HG03039 (cell line): ENCODE results near the gene OR2B2.
A peak's percentile ranks its signal among the peaks of the same experiment; 100 is the strongest.
"Not testable (repeated sequence)": the region's sequence is repeated elsewhere in the genome, so short reads cannot be mapped to it uniquely, and the experiment has no call there.

Source experiments
- ATAC-seq: cut with Tn5 transposase; IDR thresholded peaks from one replicate; pipeline ENCODE4 v1.9.1; 2021; ENCODE audit warnings: mild to moderate bottlenecking, moderate library complexity; ENCODE audit not compliant: unreplicated experiment

The OR2B2 gene

DNA sequence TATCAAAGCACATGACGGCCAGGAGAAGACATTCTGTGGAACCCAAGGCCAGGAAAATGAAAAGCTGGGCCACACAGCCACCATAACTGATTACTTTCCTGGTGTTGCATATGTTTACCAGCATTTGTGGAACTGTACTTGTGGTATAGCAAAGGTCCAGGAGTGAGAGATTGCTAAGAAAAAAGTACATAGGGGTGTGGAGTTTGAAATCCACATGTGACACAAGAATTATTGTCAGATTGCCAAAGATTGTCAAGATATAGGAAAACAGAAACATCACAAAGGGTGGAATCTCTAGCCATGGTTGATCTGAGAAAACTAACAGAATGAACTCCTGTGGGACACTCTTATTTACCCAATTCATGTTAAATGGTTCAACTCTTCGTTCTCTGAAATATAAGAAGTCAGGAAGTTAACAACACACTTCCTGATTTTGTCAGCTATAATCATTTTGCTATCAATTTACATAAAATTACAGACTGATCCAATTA lies at the start of gene OR2B2:
OR2B2 (minus strand) TSS at position 441 of the 491 bp plus-strand sequence; CDS start at position 364, 77 bp downstream.
- no peak for ATAC-seq

DNA sequence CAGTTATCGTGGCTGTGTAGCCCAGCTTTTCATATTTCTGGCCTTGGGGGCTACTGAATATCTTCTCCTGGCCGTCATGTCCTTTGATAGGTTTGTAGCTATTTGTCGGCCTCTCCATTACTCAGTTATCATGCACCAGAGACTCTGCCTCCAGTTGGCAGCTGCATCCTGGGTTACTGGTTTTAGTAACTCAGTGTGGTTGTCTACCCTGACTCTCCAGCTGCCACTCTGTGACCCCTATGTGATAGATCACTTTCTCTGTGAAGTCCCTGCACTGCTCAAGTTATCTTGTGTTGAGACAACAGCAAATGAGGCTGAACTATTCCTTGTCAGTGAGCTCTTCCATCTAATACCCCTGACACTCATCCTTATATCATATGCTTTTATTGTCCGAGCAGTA lies 45.3 kb upstream of the OR2B2 start:
- ATAC-seq = no peak

GRCh38 chr6:27956941-27957340 lies 44.7 kb upstream of the OR2B2 start, which contains the start of gene OR2B6:
TSS of gene OR2B6 (plus strand) at chr6:27957241. CDS start at chr6:27957241, 0 bp downstream.
- no peak for ATAC-seq

DNA sequence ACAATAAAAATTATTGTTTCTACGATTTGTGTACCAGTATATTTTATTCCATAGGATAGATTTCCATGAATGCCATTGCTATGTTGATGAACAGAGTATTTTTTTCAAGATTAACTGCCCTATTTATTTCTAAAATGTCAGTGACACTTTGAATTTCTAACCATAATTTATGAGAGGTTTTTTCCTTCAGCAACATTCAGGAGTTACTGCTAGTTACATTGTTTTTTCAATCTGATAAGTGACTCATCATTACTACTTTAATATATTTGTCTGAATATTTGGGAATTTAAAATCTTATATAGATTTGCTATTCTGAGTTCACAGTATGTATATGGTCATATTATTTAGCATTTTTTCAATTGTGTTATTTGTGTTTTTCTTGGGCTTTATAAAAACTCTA lies 38.8 kb upstream of the OR2B2 start:
- ATAC-seq = no peak

GRCh38 chr6:27948237-27948636 lies 36.0 kb upstream of the OR2B2 start:
- no peak for ATAC-seq

- not testable (repeated sequence) for ATAC-seq
Observed at GRCh38 chr6:27943072-27943471, 30.9 kb upstream of the OR2B2 start.

GRCh38 chr6:27940766-27941165 lies 28.6 kb upstream of the OR2B2 start:
- no peak for ATAC-seq

GRCh38 chr6:27931209-27931608 lies 19.0 kb upstream of the OR2B2 start:
- ATAC-seq = no peak

DNA sequence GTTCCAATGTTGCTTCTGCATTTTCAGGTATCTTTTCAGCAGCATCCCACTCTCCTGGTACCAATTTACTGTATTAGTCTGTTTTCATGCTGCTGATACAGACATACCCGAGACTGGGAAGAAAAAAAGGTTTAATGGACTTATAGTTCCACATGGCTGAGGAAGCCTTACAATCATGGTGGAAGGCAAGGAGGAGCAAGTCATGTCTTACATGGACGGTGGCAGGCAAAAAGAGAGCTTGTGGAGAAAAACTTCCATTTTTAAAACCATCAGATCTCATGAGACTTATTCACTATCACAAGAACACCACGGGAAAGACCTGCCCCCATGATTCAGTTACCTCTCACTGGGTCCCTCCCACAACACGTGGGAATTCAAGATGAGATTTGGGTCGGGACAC lies 17.7 kb upstream of the OR2B2 start:
- ATAC-seq = not testable (repeated sequence)

DNA sequence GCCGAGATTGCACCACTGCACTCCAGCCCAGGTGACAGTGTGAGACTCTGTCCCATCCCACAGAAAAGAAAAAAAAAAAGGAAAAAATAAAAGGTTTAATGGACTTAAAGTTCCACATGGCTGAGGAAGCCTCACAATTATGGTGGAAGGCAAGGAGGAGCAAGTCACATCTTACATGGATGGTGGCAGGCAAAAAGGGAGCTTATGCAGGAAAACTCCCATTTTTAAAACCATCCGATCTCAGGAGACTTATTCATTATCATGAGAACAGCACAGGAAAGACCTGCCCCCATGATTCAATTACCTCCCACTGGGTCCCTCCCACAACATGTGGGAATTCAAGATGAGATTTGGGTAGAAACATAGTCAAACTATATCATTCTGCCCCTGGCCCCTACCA lies 15.8 kb upstream of the OR2B2 start:
- ATAC-seq = not testable (repeated sequence)

DNA sequence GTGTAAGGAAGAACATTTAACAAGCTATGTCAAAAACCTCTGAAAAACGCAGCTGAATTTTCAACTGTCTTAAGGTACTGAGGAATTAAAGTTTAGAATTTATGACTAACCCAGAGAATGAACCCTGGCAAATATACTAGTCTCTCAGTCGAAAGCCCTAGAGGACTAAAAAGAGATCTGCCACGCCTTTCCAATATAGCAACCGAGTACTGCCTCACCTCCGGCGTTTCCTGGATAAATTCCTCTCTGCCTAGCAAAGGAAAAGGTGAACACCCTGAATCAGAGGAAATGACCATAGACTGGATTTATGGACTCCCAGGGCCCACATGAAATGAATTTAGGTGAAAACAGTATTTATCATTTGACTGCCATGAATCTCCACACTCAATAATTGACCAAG lies 12.0 kb upstream of the OR2B2 start:
- no peak for ATAC-seq

DNA sequence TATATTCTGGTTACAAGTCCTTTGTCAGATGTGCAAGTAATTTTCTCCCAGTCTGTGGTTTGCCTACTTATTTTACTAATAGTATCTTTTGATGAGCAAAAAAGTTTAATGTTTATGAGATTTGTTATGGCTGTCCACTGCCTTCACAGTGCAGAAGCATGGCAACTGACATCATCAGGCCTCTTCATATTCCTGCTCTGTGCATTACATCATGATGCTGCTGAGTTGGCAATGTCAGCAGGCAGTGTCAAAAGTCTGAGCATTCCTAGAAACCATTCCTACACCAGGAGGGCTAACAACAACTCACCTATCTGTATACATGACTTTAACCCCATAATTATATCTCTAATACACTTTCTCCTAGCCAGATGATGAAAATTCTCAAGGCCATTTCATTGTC lies 10.8 kb upstream of the OR2B2 start:
- ATAC-seq = no peak

DNA sequence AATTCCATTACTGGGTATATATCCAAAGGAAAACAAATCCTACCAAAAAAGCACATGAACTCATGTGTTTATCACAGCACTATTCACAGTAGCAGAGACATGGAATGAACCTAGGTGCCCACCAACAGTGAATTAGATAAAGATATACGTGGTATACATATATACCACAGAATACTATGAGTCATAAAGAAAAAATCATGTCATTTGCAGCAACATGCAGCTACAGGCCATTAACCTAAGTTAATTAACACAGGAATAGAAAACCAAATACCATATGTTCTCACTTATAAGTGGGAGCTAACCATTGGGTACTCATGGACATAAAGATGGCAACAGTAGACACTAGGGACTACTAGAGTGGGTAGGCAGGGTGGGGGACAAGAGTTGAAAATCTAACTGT lies 4.2 kb downstream of the OR2B2 start:
- ATAC-seq = no peak

GRCh38 chr6:27902335-27903314 lies 9.6 kb downstream of the OR2B2 start:
- ATAC-seq = peak; percentile 70

- no peak for ATAC-seq
Observed at GRCh38 chr6:27901801-27902200, 10.4 kb downstream of the OR2B2 start.

- ATAC-seq = not testable (repeated sequence)
Observed at GRCh38 chr6:27900197-27900596, 12.0 kb downstream of the OR2B2 start.

- no peak for ATAC-seq
Observed at GRCh38 chr6:27899543-27899942, 12.7 kb downstream of the OR2B2 start.

- no peak for ATAC-seq
Observed at GRCh38 chr6:27897580-27898206, 14.5 kb downstream of the OR2B2 start.

DNA sequence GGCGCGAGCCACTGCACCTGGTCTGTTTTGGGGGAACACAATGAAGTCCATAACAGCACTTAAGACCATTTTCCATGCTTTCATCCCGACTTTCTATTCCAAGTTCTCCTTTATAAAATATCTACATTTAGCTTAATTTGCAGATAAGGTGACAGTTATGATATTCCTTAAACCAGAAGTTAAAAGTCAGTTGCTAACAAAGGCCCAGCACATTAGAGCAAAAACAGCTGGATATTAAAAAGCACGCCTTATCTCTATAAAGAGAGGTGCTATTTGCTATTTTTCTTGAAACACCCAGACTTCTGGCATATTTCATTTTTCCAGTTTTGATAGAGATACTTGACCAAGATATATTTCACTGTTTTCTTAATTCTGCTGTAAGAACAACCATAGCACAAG lies 15.8 kb downstream of the OR2B2 start:
- ATAC-seq = no peak

- no peak for ATAC-seq
Observed at GRCh38 chr6:27894839-27895762, 17.1 kb downstream of the OR2B2 start.
